ENCODE data around the gene NCF4. TPM values are rescaled to one million over a fixed set of nuclear protein-coding genes. Genes with fewer than 3 reads are reported as not detected.

NCF4 gene
- total and polyA plus RNA-seq, 9 of the 15 experiments (the other 6 are each of a cell fraction or from before 2014, with no cell fraction given) = 0.04 to 0.95 (median 0.33) TPM

DNA sequence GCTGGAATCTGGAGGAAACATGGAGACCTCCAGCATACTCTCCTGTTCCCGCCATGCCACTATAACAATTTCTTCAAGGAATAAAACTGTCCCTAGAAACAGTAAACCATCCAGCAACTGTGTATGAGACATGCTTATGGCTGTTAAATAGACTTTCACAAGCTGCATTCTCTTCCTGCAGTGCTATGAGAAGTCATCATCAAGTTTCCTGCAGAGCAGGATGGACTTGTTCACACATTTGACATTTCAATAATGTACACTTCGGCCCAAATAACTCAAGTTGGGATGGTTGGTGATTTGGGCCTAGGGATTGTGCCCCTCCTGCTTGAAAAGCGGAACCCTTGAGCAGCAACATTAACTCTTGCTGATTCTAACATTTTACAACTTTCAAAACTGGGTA is 32.5 kb downstream of the NCF4 start:
- H2AFZ ChIP-seq (ENCODE audit: low read depth, low read length) = no peak overlapping the region
- in situ Hi-C loops (cut with MboI) = no loop called here
- no peak for FAIRE-seq

DNA sequence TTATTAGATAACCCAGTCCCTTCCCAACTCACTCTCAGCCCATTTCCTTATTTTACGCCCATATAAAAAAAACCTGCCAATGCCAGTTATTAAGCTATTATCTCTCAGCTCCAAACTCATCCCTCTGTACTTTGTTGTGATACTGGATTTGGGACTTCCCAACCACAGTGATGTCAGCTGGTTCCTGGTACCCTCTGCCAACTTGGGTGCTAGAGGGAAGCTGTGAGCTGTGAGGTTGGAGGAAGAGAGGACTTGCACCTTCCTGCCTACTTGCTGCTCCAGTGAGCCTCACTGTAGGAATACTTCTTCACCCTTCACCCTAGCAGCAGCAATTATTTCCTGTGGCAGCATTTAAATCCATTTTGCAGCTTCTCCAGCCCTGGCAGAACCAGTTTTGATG is 33.5 kb downstream of the NCF4 start:
- ATAC-seq (no peak), DNase-seq (ENCODE audit: extremely low read depth in 1 of 4, low spot score in 3 of 4) (no peak), FAIRE-seq (no peak)
- Histone ChIP-seq H3K4me3 (no peak overlapping the region), H2AFZ (ENCODE audit: low read depth, low read length) (no peak overlapping the region), H3K9me3 (replicated peaks; ENCODE audit: control insufficient read depth, insufficient read depth, low read depth, low read length) (no peaks in the 10 kb centered on the region), H3K9ac (ENCODE audit: insufficient read depth in 1 of 2, low read depth in 2 of 2, low read length in 2 of 2) (no peak overlapping the region), H3K79me2 (ENCODE audit: control insufficient read depth, insufficient read depth, low read length) (no peaks in the 10 kb centered on the region), H3K36me3 (ENCODE audit: control insufficient read depth, insufficient read depth, low read length) (no peaks in the 10 kb centered on the region), H3K27ac (ENCODE audit: extremely low read depth, low read depth, low read length) (no peak overlapping the region), H3K9me1 (ENCODE audit: control insufficient read depth, insufficient read depth, low read length) (no peaks in the 10 kb centered on the region), H3K4me2 (ENCODE audit: insufficient read depth, low read length) (no peak overlapping the region), H3K27me3 (ENCODE audit: control insufficient read depth in 2 of 2, insufficient read depth in 2 of 2, low read length in 2 of 2) (peaks cover 0 to 13% of the 10 kb centered on the region in 2 experiments; a peak in 2 of 5 replicates), H4K20me1 (replicated peaks; ENCODE audit: control insufficient read depth, insufficient read depth, low read length) (no peaks in the 10 kb centered on the region), H3K4me1 (replicated peaks in 1 of 2; ENCODE audit: control insufficient read depth in 2 of 2, insufficient read depth in 2 of 2, low read length in 2 of 2) (0 out of 5 replicates have a peak, but pooled peaks cover 0 to 1% of the 10 kb centered on the region in 2 experiments)
- in situ Hi-C loops (cut with MboI) (no loop called here), intact Hi-C loops (cut with micrococcal nuclease) (no loop called here)
- CTCF ChIA-PET (ENCODE audit: low intra/inter-chr PET ratio) = no interaction called here
- POLR2A ChIA-PET = interaction anchor here (0.7 kb wide), 1 partner anchor 1201 kb away, joined by 4 read pairs; no protein-coding TSS in a partner anchor
- no TSS peak for BruUV-seq (replicated peaks)
- WGBS (ENCODE audit: insufficient coverage, low coverage, missing lambda C conversion rate) = 13% methylated on average over 1 of the region's 1 CpG
- no peak for TF ChIP-seq ZFPM2 (CRISPR knock-in tag; IDR thresholded peaks at IDR 0.05)
- TF ChIP-seq SREBF2 (CRISPR knock-in tag; IDR thresholded peaks at IDR 0.05) = no peak
- TF ChIP-seq ZNF274 (IDR thresholded peaks at IDR 0.05; ENCODE audit: borderline replicate concordance, low read depth, low read length) = no peak
- no peak for TF ChIP-seq MCM2 (IDR thresholded peaks at IDR 0.05; ENCODE audit: low read depth)
- no peak for TF ChIP-seq NR2C1 (IDR thresholded peaks at IDR 0.05)
- TF ChIP-seq NR2C1 (tag; IDR thresholded peaks at IDR 0.05) = no peak
- no peak for TF ChIP-seq TEAD2 (tag; IDR thresholded peaks at IDR 0.05)
- TF ChIP-seq ZBTB8A (IDR thresholded peaks at IDR 0.05; ENCODE audit: partially characterized antibody) = no peak
- TF ChIP-seq, protein P1, sequence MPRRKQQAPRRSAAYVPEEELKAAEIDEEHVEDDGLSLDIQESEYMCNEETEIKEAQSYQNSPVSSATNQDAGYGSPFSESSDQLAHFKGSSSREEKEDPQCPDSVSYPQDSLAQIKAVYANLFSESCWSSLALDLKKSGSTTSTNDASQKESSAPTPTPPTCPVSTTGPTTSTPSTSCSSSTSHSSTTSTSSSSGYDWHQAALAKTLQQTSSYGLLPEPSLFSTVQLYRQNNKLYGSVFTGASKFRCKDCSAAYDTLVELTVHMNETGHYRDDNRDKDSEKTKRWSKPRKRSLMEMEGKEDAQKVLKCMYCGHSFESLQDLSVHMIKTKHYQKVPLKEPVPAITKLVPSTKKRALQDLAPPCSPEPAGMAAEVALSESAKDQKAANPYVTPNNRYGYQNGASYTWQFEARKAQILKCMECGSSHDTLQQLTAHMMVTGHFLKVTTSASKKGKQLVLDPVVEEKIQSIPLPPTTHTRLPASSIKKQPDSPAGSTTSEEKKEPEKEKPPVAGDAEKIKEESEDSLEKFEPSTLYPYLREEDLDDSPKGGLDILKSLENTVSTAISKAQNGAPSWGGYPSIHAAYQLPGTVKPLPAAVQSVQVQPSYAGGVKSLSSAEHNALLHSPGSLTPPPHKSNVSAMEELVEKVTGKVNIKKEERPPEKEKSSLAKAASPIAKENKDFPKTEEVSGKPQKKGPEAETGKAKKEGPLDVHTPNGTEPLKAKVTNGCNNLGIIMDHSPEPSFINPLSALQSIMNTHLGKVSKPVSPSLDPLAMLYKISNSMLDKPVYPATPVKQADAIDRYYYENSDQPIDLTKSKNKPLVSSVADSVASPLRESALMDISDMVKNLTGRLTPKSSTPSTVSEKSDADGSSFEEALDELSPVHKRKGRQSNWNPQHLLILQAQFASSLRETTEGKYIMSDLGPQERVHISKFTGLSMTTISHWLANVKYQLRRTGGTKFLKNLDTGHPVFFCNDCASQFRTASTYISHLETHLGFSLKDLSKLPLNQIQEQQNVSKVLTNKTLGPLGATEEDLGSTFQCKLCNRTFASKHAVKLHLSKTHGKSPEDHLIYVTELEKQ (CRISPR knock-in tag; IDR thresholded peaks at IDR 0.05) = no peak
- no peak for TF ChIP-seq ZNF12 (CRISPR knock-in tag; IDR thresholded peaks at IDR 0.05)
- TF ChIP-seq PCBP2 (IDR thresholded peaks at IDR 0.05; ENCODE audit: low read depth, low read length, poor library complexity, severe bottlenecking) = no peak

More for the DNA sequence above, 32.5 kb downstream of the NCF4 start:
- Histone ChIP-seq H3K79me2 (ENCODE audit: control insufficient read depth, insufficient read depth, low read length) (no peaks in the 10 kb centered on the region), H3K27me3 (ENCODE audit: control insufficient read depth in 2 of 2, insufficient read depth in 2 of 2, low read length in 2 of 2) (peaks cover 0 to 7% of the 10 kb centered on the region in 2 experiments; a peak in 2 of 5 replicates), H4K20me1 (replicated peaks; ENCODE audit: control insufficient read depth, insufficient read depth, low read length) (no peaks in the 10 kb centered on the region), H3K27ac (ENCODE audit: extremely low read depth, low read depth, low read length) (no peak overlapping the region), H3K4me1 (replicated peaks in 1 of 2; ENCODE audit: control insufficient read depth in 2 of 2, insufficient read depth in 2 of 2, low read length in 2 of 2) (peaks cover 0 to 4% of the 10 kb centered on the region in 2 experiments; a peak in 1 of 5 replicates), H3K9me3 (replicated peaks; ENCODE audit: control insufficient read depth, insufficient read depth, low read depth, low read length) (no peaks in the 10 kb centered on the region), H3K36me3 (ENCODE audit: control insufficient read depth, insufficient read depth, low read length) (no peaks in the 10 kb centered on the region), H3K9me1 (ENCODE audit: control insufficient read depth, insufficient read depth, low read length) (no peaks in the 10 kb centered on the region), H3K4me2 (ENCODE audit: insufficient read depth, low read length) (no peak overlapping the region), H3K9ac (ENCODE audit: insufficient read depth in 1 of 2, low read depth in 2 of 2, low read length in 2 of 2) (no peak overlapping the region), H3K4me3 (no peak overlapping the region)
- BruUV-seq (replicated peaks) = no TSS peak
- TF ChIP-seq, protein P2, sequence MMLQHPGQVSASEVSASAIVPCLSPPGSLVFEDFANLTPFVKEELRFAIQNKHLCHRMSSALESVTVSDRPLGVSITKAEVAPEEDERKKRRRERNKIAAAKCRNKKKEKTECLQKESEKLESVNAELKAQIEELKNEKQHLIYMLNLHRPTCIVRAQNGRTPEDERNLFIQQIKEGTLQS (IDR thresholded peaks at IDR 0.05) = no peak
- TF ChIP-seq, protein P2 (CRISPR knock-in tag; conservative IDR thresholded peaks at IDR 0.05) = no peak
- no peak for TF ChIP-seq SLC30A9 (CRISPR knock-in tag; IDR thresholded peaks at IDR 0.05)
- DNase-seq (ENCODE audit: extremely low read depth in 1 of 4, low spot score in 3 of 4) = no peak
- intact Hi-C loops (cut with micrococcal nuclease) = no loop called here
- WGBS (ENCODE audit: insufficient coverage, low coverage, missing lambda C conversion rate) = 9% methylated on average over 3 of the region's 3 CpGs
- POLR2A ChIA-PET = no interaction called here
- ATAC-seq = no peak
- CTCF ChIA-PET (ENCODE audit: low intra/inter-chr PET ratio) = no interaction called here

Data from K562 (cell line).